ENCODE results near the gene KCNA10.

Gene KCNA10

DNA sequence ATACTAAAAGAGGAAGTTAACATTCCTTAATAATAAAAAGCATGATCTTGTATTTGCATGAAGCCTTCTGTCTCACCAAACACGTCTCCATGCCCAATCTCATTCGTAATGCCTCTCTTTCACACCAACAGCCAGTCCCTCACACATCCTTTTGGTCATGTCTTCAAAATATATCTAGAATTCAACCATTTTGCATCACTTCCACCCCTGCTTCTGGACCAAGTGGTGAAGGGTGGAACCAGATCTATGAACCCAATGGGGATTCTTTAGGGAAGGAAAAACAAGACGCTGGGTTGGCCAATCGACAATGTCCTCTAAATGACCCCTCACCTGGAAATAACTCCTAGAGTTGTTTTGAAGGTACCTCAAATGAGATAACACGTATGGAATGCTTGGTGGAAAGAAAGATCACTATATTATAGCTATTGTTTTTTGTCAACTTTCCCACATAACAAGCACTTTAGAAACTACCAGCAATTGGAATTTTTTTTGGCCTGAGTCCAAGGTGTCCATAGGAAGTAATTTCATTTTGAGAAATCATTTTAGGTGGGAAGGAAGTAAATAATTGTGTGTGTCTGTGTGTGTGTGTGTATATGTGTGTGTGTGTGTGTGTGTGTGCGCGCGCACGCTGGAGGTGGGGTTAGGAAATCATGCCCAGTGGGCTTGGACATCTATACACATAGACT lies at the start of gene KCNA10:
KCNA10 (minus strand) TSS at position 51 of the 686 bp plus-strand sequence. CDS start 388 bp downstream, outside the sequence.
- DNase-seq (ENCODE audit: low read depth in 2 of 2) = no peak

DNA sequence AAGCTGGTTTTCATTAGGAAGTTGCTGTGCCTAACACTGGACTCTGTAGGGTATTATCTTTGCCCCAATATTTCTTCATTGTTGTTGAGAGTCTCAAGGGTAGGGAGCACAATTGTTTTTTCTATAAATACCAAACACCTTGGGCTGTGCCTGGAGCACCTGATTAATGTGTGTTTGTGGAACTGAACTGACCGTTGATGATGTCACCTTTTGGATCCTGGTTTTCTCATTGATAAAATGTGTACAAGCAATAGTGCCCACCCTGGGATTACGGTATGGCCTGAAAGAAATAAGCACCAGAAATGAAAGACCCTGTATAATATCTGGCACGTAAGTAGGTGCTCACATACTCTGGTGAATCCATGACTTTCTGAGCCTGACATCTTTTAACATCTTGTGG lies 47.9 kb upstream of the KCNA10 start:
- DNase-seq (ENCODE audit: low read depth in 2 of 2) = no peak

DNA sequence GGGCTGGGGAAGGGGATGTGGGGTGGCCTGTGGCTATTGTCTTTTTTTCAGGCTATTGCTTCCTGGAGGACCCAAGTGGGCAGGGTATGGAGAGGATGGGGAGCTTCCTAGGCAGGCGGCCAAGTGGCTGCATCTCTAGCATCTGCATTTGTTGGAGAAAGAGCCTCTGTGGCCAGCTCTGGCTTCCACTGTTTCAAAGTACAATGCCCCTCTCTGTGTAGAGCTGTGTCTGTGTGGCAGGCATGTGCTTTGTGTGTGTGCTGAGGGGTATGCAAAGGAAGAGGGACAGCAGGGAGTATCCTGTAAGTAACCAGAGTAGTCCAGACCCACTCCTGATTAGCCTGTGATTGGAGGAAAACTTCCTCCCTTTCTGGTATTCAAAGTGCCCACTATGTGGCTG lies 46.6 kb upstream of the KCNA10 start:
- no peak for DNase-seq (ENCODE audit: low read depth in 2 of 2)

DNA sequence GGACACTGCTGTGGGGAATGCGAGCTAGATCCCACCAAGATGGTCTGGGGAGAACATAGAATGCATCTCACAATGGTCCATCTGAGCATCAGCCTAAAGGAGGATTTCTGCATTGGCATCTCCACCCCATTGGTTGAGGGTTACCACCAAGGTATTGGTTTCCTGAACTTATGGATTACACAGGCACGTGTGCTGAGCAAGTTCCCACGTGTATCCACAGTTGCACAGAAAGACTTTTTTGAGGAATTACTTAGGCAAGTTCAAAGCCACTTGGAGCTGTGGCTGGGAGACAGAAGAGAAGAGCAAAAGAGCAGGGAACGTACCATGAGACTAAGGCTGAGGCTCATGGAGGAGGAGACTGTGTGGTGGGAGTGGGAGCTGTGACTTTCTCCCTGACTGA lies 44.1 kb upstream of the KCNA10 start:
- DNase-seq (ENCODE audit: low read depth in 2 of 2) = no peak

DNA sequence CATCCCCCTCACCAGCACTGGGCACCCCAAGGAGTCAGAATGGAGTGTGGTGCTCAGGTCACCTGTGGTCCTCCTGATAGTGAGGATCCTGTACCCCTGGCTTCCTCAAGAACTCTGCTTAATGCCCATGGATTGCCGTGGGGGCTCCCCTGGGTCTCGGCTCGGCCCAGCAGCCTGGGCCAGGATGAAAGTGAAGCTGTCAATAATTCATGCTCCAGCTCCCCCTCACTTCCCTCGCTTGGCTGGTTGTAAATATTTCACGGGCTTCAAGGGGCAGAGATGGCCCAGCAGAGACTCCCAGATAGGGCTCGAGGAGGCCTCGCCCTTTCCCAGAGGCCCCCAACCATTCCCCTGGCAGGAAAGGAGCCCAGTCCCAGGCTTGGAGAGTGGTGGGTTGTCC lies 42.6 kb upstream of the KCNA10 start:
- no peak for DNase-seq (ENCODE audit: low read depth in 2 of 2)

DNA sequence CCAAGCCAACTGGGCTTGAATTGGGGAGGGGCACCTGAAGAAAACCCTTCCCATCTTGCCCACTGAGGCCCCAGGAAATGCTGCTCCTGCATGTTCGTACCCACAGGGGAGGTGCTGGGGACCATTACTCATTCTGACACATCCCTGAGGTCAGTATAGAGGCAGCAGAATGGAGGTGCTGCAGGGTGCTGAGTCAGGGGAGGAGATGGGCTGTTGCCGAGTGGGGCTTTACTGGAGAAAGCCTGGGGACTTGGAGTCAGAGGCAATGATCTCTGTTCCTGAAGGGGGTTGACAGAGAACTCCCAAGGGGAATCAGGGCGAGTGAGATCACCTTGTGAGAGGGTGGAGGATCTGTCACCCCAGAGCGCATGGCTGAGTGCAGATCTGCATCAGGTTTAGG lies 40.2 kb upstream of the KCNA10 start:
- no peak for DNase-seq (ENCODE audit: low read depth in 2 of 2)

DNA sequence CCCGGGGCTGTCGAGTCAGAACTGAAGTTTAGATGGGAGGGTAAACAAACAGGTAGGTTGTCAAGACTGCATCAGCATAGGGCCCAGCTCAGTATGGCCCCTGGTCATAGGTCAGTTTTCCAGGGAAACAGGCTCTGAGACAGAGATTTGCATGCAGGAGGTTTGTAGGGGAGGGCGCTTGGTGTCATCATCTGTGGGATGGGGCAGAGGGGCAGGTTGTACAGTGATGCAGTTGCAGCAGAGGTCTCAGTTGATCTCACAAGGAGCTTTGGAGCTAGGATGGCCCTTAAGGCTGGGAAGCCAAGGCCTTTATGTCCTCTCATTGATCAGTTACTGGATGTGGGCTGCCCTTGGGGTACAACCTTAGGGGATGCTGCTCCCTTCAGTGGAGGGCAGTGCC lies 38.5 kb upstream of the KCNA10 start:
- no peak for DNase-seq (ENCODE audit: low read depth in 2 of 2)

DNA sequence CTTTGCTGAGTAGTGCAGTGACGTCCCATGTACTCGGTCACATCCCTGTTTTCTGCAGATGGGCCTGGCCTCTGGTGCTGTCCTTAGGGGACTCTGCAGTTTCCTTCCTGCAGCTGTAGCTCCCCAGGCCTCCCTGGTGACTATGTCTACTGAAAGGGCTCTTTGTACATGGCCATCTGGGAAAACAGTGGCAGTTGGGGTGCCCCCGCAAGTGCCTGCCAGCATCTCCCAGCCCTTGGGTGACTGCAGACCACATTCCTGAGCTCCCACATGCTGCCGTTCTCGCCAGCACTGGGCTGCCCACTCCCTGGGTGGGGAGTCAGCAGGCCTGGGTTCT lies 37.5 kb upstream of the KCNA10 start:
- DNase-seq (ENCODE audit: low read depth in 2 of 2) = no peak

DNA sequence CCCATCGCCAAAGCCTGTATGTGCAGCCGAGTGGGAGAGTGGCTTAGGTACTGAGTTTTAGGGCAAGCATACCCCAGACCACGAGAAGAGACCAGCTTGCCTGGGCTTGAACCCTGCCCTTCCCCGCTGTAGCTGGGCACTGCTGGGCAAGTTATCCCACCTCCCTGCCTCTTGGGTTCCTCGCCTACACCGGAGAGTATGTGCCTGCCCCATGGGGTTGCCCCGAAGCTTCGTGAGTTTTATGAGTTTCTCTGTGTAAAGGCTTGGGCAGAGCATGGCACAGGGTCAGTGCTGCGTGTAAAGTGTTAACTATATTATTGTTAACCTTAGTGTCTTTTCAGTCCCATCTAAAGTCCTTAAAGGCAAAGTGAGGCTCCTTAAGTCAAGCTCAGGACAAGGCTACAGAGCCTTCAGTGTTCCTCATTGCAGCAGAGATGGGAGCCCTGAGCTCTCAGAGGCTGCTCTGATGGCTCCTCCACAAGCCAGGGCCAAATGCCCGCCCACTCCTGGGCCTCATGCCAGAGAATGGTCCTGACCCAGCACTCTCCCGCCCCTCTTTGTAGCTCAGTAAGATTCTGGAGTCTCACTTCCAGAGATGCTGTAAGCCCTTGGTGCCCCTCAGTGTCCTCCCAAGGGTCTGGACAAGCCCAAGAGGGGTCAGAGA lies 37.0 kb upstream of the KCNA10 start:
- DNase-seq (ENCODE audit: low read depth in 2 of 2) = no peak

DNA sequence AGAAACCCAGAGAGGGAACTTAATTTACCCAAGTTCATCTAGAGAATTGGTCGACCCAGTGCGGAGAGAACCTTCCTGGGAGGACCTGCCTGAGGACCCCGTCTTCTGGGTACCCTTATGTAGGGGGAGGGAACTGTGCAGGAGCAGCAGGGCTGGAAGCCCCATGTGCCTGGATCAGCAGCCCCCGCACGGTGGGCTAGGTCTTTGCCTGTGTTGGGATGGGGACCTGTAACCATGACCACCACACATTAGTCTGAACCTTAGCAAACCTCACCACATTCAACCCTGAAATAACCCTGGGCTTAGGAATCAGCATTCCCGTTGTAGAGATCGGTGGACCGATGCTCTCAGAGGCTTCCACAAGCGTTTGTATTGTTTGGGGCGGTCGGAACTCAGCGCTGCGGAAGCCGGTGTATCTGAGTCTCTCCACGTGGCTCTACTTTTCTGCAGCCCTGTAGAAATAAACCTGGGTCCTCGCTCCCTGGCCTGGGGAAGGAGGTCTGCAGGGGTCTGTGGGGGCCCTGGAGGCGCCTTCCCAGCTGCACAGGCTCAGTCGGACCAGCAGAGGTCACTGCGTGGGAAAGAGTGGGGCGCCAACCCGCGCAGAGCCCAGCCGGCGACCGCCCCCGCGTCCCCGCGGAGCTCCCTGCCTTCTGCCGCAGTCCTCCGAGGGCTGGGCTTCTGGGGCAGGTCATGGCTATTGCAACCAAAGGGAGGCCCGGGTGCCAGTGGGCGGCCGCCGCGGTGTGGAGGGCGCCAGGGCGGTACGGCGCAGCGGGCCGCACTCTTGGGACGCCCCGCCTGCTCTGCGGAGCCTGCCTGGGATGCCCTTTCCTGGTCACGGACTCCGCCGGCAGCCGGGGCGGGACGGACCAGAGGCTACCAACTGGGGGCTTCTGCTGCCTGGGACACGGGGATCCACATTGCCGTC lies 36.2 kb upstream of the KCNA10 start:
- peak; percentile 23 to 27 for DNase-seq (ENCODE audit: low read depth in 2 of 2)

DNA sequence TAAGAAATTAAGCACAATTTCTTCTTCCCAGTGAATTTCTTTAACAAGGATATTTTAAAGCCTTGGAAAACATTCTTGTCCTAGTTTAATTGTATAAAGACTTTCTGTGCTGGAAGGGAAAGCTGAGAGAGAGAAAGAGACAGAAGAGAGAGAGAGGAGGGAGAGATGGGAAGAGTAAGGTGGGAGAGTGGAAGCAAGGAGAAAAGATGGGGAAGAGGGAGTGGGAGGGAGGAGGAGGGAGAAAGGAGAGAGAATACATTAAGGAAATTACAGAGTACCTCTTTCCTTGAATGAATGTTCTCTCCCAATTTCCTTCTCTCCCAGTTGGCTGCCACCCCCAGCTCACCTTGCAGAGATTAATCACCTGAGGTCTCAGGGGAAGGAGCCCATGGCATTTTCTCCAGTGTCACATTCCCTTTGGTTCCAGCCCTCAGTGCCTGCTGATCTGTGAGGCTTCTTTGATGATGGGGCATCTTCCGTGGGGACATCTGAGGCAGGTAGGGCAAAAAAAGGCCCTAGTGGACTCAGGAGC lies 32.4 kb upstream of the KCNA10 start:
- no peak for DNase-seq (ENCODE audit: low read depth in 2 of 2)

DNA sequence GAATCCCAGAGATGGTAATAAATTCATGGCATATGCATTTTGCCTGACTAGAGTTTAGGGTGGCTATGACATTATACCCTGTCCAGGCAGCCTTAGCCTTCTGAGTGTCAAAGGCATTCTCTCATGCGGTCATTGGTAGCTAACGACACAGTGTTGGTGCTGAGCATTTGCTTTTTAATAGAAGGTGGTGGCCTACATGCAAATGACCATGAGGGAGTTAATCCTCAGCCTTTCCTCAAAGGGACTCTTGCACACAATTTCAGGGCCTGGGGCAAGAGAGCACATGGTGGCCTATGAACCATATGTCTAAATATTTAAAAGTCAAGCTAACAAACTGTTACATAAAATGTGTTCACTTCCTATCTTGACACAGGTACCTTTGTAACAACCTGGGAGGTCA lies 30.9 kb upstream of the KCNA10 start:
- no peak for DNase-seq (ENCODE audit: low read depth in 2 of 2)

DNA sequence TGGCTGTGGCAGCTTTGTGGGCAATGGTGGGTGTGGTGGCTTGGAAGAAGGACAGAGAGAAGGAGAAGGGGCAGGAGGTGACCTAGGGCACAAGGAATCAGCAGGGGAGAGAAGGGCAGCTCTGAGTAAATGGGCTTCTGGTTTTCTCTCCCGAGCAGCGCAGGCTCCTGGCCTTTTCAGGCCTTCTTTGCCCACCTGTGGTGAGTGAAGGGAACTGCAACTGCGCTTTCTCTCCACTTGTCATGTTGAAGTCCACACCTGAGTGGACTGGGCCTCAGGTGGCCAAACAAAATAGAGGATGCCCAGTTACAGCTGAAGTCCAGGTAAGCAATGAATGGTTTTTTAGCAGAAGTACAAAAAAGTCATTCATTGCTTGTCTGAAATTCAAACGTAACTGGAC lies 29.4 kb upstream of the KCNA10 start:
- no peak for DNase-seq (ENCODE audit: low read depth in 2 of 2)

DNA sequence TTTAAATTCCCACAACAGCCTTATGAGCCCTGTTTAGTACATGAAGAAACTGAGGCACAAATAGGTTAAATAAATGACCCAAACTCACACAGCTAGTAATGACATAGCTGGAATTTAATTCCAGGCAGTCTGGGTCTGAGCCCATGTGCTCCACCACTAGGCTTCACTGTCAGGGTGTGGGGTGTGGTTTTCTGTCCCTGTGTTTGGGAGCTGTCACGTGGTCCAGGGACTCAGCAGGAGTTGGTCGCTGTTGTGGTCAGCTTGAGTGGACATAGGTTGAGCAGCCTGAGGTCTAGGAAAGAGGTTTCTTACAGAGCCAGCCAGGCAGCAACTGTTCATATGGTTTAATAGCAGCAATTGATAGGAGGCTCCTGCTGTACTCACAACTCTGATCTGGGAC lies 28.0 kb upstream of the KCNA10 start:
- no peak for DNase-seq (ENCODE audit: low read depth in 2 of 2)

DNA sequence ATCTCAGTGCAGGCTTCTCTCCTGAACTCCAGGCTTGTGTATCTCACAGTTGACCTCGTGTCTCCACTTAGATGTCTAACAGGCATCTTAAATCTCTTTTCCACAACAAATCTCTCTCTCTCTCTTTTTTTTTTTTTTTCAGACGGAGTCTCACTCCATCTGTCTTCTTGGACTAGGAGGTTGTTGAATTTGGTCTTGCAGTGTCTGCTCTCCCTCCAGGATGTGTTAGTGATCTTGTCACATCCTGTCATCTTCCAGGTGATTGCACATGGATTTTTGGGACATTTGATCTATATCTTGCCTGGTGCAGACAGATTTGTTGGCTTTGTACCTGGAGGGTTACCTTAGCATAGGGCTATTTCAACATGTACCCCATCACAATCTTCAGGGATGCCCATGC lies 26.5 kb upstream of the KCNA10 start:
- DNase-seq (ENCODE audit: low read depth in 2 of 2) = no peak

DNA sequence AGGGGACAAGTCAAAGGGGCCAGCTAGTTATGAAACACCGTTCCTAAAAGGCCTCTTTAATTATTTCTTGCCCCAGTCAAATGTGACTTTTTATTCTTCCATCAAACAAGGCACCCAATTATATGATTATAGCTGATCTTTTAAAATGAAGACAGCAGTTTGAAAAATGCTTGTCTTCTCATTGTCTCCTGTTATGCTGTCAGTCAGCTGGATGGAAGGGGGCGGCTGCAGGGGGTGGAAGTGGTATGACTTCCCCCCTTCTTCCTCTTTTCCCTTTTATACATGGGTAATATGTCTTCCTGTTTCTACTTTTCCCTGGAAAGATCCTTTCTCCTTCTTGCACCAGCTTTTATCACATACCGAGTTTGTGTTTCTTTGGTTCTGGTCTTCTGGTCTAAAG lies 25.8 kb upstream of the KCNA10 start:
- DNase-seq (ENCODE audit: low read depth in 2 of 2) = no peak

DNA sequence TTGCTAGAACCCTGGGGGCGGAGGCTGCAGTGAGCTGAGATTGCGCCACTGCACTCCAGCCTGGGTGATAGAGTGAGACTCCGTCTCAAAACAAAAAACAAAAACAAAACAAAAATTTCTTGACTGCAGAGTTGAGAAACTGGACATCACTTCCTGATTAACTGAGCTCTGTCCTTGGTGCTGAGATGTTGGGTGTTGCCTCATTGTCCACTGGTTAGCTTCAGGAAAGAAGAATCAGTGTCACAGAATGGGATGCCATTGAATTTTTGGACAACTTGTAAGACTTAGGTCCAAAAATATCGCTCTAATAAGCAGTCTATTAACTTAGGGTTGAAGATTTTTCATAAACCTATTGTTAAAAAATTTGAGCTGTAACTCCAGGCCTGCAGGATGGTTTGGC lies 23.8 kb upstream of the KCNA10 start:
- no peak for DNase-seq (ENCODE audit: low read depth in 2 of 2)

DNA sequence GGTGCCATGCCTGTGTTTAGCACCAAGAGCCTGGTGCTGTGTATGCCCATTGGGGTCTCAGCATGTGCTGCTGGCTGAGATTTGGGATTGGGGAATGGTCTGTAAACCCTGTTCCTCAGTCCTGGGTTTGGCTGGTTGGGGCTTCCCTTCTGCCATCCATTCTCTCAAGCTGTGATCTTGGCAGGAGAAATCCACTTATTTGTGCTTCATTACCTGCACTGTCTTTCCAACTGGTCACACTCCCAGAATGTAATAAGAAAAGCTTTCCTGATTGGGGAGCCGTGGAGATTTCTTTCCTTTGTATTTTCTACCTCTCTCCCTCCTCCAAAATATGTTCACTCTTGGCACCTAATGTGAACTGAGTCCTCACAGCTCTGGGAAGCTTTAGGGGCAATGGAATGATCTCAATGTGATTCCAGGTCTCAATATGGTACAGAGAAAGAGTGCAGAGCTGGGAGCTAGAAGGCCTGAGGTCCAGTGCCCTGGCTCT lies 23.0 kb upstream of the KCNA10 start:
- DNase-seq (ENCODE audit: low read depth in 2 of 2) = no peak

DNA sequence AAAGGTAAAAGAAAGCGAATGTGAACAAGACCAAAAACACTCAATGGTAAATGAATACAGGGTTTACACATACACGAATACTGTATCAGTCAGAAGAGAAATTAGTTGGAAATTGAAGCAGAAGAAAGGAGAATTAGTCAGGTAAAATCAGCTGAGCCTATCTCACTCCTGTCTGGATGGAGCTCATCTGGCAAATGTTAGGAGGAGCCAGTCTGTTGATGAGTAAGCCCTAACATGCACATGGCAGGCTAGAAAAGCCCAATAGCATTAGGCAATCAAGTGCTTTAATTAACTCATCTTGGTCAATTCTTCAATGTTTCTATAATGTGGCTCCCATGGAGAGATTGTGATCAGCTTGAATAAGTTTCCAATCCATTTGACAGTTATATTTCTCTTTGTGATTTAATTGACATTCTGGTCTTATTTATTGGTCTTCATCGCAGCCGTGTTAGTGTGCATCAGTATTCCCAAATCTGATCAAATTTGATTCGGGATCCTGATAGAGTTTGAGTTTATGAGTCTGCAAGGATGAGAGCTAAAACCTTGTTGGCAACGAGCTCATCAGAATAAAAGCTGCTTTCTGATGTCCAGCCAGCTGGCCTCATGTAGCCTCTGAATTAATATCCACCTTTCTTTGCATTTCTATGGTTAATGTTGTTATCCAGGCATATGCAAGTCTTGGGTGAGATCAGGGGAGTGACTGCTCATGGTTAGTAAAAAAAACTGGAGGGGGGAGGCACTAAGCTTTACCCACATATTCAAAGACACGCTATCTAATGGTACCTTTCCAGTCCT lies 22.1 kb upstream of the KCNA10 start:
- DNase-seq (ENCODE audit: low read depth in 2 of 2) = no peak

DNA sequence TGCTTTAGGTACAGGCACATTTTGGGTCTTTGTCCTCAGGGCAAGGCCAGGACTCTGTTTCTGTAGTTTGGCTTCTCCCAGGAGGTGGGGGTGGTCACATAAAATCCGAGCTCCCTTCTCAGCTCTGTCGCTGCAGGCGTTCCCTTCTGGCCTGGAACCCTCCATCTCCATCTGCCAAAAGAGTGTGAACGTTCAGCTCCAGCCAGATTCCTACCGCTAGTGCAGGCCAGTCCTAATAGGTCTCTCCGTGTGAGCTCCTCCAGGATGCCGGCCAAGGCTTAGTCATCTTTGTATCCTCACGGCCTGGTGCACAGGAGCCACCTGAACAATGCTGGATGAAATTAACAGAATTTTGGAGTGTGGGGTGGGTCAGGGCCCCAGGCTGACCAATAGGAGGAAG lies 19.9 kb upstream of the KCNA10 start:
- no peak for DNase-seq (ENCODE audit: low read depth in 2 of 2)

DNA sequence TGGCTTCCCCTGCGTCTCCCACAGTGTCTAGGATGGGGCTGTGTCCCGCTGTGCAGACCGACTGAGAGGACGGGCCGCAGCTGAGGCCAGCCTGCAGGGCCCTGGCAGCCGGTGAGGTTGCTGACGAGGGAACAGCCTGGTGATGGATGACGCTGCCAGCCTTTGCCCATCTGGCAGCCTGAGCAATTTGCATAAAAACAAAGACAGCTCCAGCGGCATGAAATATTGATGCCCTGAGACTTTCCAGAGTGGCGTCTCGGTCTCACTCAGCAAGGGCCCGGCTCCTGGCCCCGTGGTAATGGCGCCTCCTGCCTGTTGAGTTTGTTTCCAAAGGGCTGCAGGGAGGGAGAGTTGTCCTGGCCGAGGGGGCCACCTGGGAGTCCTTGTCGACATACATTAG lies 19.1 kb upstream of the KCNA10 start:
- DNase-seq (ENCODE audit: low read depth in 2 of 2) = no peak

DNA sequence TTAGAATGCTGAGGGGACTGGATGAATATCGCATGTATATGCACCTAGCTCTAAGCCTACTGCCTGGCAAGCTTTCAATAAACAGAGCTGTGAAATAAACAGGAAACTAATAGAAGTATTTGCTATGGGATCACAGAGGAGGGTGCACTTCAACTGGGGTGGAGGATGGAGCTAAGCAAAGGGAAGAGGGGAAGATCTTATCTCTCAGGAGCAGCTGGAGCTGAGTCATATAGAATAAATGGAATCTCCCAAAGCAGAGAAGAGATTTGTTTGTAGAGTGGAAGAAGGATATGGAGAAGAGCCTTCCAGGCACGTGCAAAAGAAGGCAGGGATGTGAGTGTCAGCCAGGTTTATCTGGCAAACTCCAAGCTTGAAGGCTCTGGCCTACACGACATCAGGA lies 17.0 kb upstream of the KCNA10 start:
- DNase-seq (ENCODE audit: low read depth in 2 of 2) = no peak
